SH-SY5Y (cell line): ENCODE results near the gene DNAAF9.

Experiments used
- GATA2 ChIP-seq: IDR thresholded peaks from 2 replicates; pipeline ENCODE4 v1.6.1; 2011; ENCODE audit warnings: mild to moderate bottlenecking, low read depth, low read length
- GATA3 ChIP-seq: IDR thresholded peaks from 2 replicates; pipeline ENCODE4 v1.6.1; 2011; ENCODE audit warnings: low read depth, mild to moderate bottlenecking, low read length, moderate library complexity

- TF ChIP-seq GATA2 (no peak), GATA3 (no peak)
Measured at GRCh38 chr20:3390759-3391425, 16.6 kb downstream of the DNAAF9 start.
